CD14-positive monocyte (primary cell): Measurements from ENCODE around the gene VIPAS39. TPM values are rescaled to one million over a fixed set of nuclear protein-coding genes. Genes with fewer than 3 reads are reported as not detected.
A peak's percentile ranks its signal among the peaks of the same experiment; 100 is the strongest.

ENCODE experiments used
- DNase-seq, 3 donors: peaks; one replicate each; pipeline ENCODE4 v3.0.0-alpha.2; 2011 to 2022
- H2AFZ ChIP-seq: 2 replicates; pipeline ENCODE4 v1.6.0; 2012; ENCODE audit warnings: mild to moderate bottlenecking, low read depth, low read length, inconsistent platforms; ENCODE audit not compliant: insufficient read depth, poor library complexity, severe bottlenecking
- H3K27ac ChIP-seq, 2 donors: 1 replicate in 1 of 2; 2 replicates in 1 of 2; pipeline ENCODE4 v1.5.1; 2012 to 2013; ENCODE audit warnings: low read length in 2 of 2, control low read depth in 1 of 2, inconsistent platforms in 1 of 2, low read depth in 1 of 2, mild to moderate bottlenecking in 1 of 2
- H3K27me3 ChIP-seq, 2 donors: one replicate each; pipeline versions ENCODE4 v1.6.0 to v1.6.1; 2011 to 2013; ENCODE audit warnings: low read length in 2 of 2; ENCODE audit not compliant: control insufficient read depth in 2 of 2, insufficient read depth in 2 of 2
- H3K36me3 ChIP-seq, 2 donors: replicated peaks in 1 of 2; 1 replicate in 1 of 2; 2 replicates in 1 of 2; pipeline versions ENCODE4 v1.5.1 to v1.6.1; 2012 to 2013; ENCODE audit warnings: low read length in 2 of 2, control low read depth in 1 of 2, inconsistent platforms in 1 of 2, mild to moderate bottlenecking in 1 of 2; ENCODE audit not compliant: insufficient read depth in 2 of 2, control insufficient read depth in 1 of 2
- H3K4me1 ChIP-seq, 2 donors: 1 replicate in 1 of 2; 2 replicates in 1 of 2; pipeline versions ENCODE4 v1.5.1 to v1.6.1; 2012 to 2013; ENCODE audit warnings: low read length in 2 of 2, control low read depth in 1 of 2, inconsistent platforms in 1 of 2, mild to moderate bottlenecking in 1 of 2, moderate library complexity in 1 of 2; ENCODE audit not compliant: insufficient read depth in 2 of 2, control insufficient read depth in 1 of 2
- H3K4me2 ChIP-seq: replicated peaks from 2 replicates; pipeline ENCODE3; 2012; ENCODE audit warnings: low read length, moderate library complexity, mild to moderate bottlenecking; ENCODE audit not compliant: poor library complexity, severe bottlenecking; ENCODE audit errors: extremely low read depth
- H3K4me3 ChIP-seq, 3 experiments: fragments of 200-600 bp in 1 of 3; sonication (generic) in 1 of 3; replicated peaks in 1 of 3; 1 replicate in 2 of 3; 2 replicates in 1 of 3; pipeline ENCODE4 v1.5.1; 2011 to 2013; ENCODE audit warnings: low read length in 3 of 3, mild to moderate bottlenecking in 3 of 3, control low read depth in 2 of 3, low read depth in 2 of 3, inconsistent platforms in 1 of 3, moderate library complexity in 1 of 3
- H3K79me2 ChIP-seq: 2 replicates; pipeline ENCODE4 v1.6.0; 2012; ENCODE audit warnings: mild to moderate bottlenecking, control low read depth, inconsistent platforms, low read length, moderate library complexity; ENCODE audit not compliant: insufficient read depth
- H3K9ac ChIP-seq: 2 replicates; pipeline ENCODE4 v1.6.0; 2017; ENCODE audit warnings: low read length, mild to moderate bottlenecking; ENCODE audit not compliant: insufficient read depth, poor library complexity, severe bottlenecking
- H3K9me3 ChIP-seq, 2 donors: replicated peaks in 1 of 2; 1 replicate in 1 of 2; 2 replicates in 1 of 2; pipeline versions ENCODE4 v1.5.1 to v1.6.1; 2012 to 2013; ENCODE audit warnings: low read length in 2 of 2, control low read depth in 1 of 2; ENCODE audit not compliant: control insufficient read depth in 1 of 2, insufficient read depth in 1 of 2
- H4K20me1 ChIP-seq: 2 replicates; pipeline ENCODE4 v1.6.0; 2012; ENCODE audit warnings: mild to moderate bottlenecking, low read length, control low read depth, moderate library complexity; ENCODE audit not compliant: insufficient read depth
- H3K27ac Mint-ChIP-seq, 7 donors: one replicate each; pipeline ENCODE4 v1.8.0; 2020; ENCODE audit warnings: mild to moderate bottlenecking in 7 of 7, mixed read lengths in 7 of 7, moderate library complexity in 6 of 7, inconsistent platforms in 2 of 7
- H3K27me3 Mint-ChIP-seq, 3 donors: one replicate each; pipeline ENCODE4 v1.8.0; 2021 to 2022; ENCODE audit warnings: low read depth in 3 of 3, mild to moderate bottlenecking in 3 of 3, mixed read lengths in 3 of 3, moderate library complexity in 3 of 3, inconsistent platforms in 1 of 3
- H3K36me3 Mint-ChIP-seq, 2 donors: one replicate each; pipeline ENCODE4 v1.8.0; 2020; ENCODE audit warnings: mixed read lengths in 2 of 2, inconsistent platforms in 1 of 2, mild to moderate bottlenecking in 1 of 2
- H3K4me1 Mint-ChIP-seq: one replicate; pipeline ENCODE4 v1.8.0; 2020; ENCODE audit warnings: mild to moderate bottlenecking, mixed read lengths
- H3K4me3 Mint-ChIP-seq, 2 donors: one replicate each; pipeline ENCODE4 v1.8.0; 2020; ENCODE audit warnings: mild to moderate bottlenecking in 2 of 2, mixed read lengths in 2 of 2, moderate library complexity in 1 of 2
- H3K9me3 Mint-ChIP-seq, 7 donors: one replicate each; pipeline ENCODE4 v1.8.0; 2020 to 2022; ENCODE audit warnings: mixed read lengths in 7 of 7, mild to moderate bottlenecking in 6 of 7, moderate library complexity in 6 of 7, inconsistent platforms in 2 of 7
- CTCF ChIP-seq: fragments of 200-600 bp; IDR thresholded peaks from one replicate; pipeline ENCODE4 v1.8.0; 2022; ENCODE audit warnings: antibody characterized with exemption, mild to moderate bottlenecking
- whole genome bisulfite sequencing: methylation state at CpG from one replicate; pipeline ENCODE4 v1.1.5; 2013; ENCODE audit warnings: missing lambda C conversion rate; ENCODE audit not compliant: insufficient coverage; 5-methylcytosine and 5-hydroxymethylcytosine counted together
- intact Hi-C, 2 donors: fragments of 100-400 bp; cut with micrococcal nuclease; formaldehyde crosslinking; loops; one replicate each; pipeline versions ENCODE4 v1.15.0 to v1.15.1; 2023
- polyA plus RNA-seq, 3 donors: library from polyadenylated mRNA; depleted of rRNA in 1 of 3; unstranded in 2 of 3; stranded (reverse) in 1 of 3; fragments of 300-500 nt in 2 of 3; fragments of >200 nt in 1 of 3; fragmentation: Illumina TruSeq in 2 of 3; gene quantifications; 1 replicate in 2 of 3; 2 replicates in 1 of 3; pipeline ENCODE4 v1.2.3, GENCODE V29; 2012 to 2021

The VIPAS39 gene
- polyA plus RNA-seq, 3 donors = 8.1 to 17.8 (median 10.8) TPM

GRCh38 chr14:77490347-77490986 lies 33.1 kb upstream of the VIPAS39 start:
- Histone ChIP-seq H3K4me2 (no peak overlapping the region), H3K27ac (no peak overlapping the region), H2AFZ (no peak overlapping the region), H3K27me3 (no peaks in the 10 kb centered on the region), H3K9me3 (no peaks in the 10 kb centered on the region), H3K4me1 (no peaks in the 10 kb centered on the region), H3K79me2 (no peaks in the 10 kb centered on the region), H3K9ac (no peak overlapping the region), H4K20me1 (no peaks in the 10 kb centered on the region), H3K4me3 (no peak overlapping the region), H3K36me3 (no peaks in the 10 kb centered on the region)
- no peak for DNase-seq
- no peaks in the 10 kb centered on the region for H3K36me3 Mint-ChIP-seq
- no peak for TF ChIP-seq CTCF
- H3K4me1 Mint-ChIP-seq = no peaks in the 10 kb centered on the region
- peaks cover 0 to 2% (median 1%) of the 10 kb centered on the region in 3 donors for H3K27me3 Mint-ChIP-seq
- WGBS = 100% methylated on average over 4 of the region's 8 CpGs
- H3K9me3 Mint-ChIP-seq = no peaks in the 10 kb centered on the region
- H3K27ac Mint-ChIP-seq = no peak overlapping the region
- no peak overlapping the region for H3K4me3 Mint-ChIP-seq
- intact Hi-C loops = no loop called here

- Histone ChIP-seq H3K27me3 (no peaks in the 10 kb centered on the region), H2AFZ (no peak overlapping the region), H3K9ac (no peak overlapping the region), H3K4me1 (no peaks in the 10 kb centered on the region), H3K79me2 (no peaks in the 10 kb centered on the region), H3K36me3 (no peaks in the 10 kb centered on the region), H3K4me3 (no peak overlapping the region), H4K20me1 (no peaks in the 10 kb centered on the region), H3K9me3 (no peaks in the 10 kb centered on the region), H3K27ac (no peak overlapping the region), H3K4me2 (no peak overlapping the region)
- intact Hi-C loops = no loop called here
- 98% methylated on average over 6 of the region's 6 CpGs for WGBS
- no peaks in the 10 kb centered on the region for H3K36me3 Mint-ChIP-seq
- H3K4me1 Mint-ChIP-seq = no peaks in the 10 kb centered on the region
- peaks cover 1 to 2% (median 2%) of the 10 kb centered on the region in 3 donors for H3K27me3 Mint-ChIP-seq
- no peak for TF ChIP-seq CTCF
- H3K9me3 Mint-ChIP-seq = no peaks in the 10 kb centered on the region
- DNase-seq = no peak
- H3K4me3 Mint-ChIP-seq = no peak overlapping the region
- H3K27ac Mint-ChIP-seq = peak overlapping the region in 1 of 7 donors; percentile 31
Measured at GRCh38 chr14:77489041-77489440, 31.6 kb upstream of the VIPAS39 start.
